Astrocyte (in vitro differentiated cells and primary cell): ENCODE data around the gene CTBP2.

ENCODE experiments used
- CTCF ChIP-seq: IDR thresholded peaks from 2 replicates; pipeline ENCODE4 v1.5.1; 2011; ENCODE audit warnings: low read depth, mild to moderate bottlenecking, inconsistent platforms, low read length, moderate library complexity; ENCODE audit not compliant: insufficient read depth
- EZH2 ChIP-seq: IDR thresholded peaks from 2 replicates; pipeline ENCODE4 v1.6.1; 2012; ENCODE audit warnings: mild to moderate bottlenecking, low read length, inconsistent platforms; ENCODE audit not compliant: insufficient read depth

DNA sequence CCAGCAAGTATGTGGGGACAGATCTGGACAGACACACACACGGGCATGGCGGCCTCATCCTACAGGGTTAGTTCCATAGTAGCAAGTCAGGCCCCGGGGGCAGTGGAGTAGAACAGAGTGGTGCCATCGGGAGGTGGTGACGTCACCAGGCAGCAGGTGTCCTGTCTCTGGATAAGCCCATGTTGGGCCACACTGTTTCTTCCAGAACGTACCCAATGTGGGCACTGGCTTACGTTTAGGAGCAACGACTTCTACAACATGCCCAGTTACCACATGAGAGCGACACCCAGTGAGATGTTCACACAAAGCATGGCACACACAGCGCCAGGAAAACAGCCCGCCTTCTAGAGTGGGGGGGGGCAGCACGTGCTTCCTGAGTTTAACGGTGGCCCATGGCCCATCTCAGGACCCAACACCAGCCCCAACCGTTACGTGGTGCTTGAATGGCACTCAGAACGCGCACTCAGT is 67.8 kb downstream of the CTBP2 start:
- TF ChIP-seq CTCF (no peak), EZH2 (no peak)
